Activated naive CD8-positive, alpha-beta T cell treated with anti-CD3 and anti-CD28 coated beads, Interleukin-2, amount 50 U/mL, for 24 hours (primary cell): Measurements from ENCODE around the gene HEPACAM2.
A peak's percentile ranks its signal among the peaks of the same experiment; 100 is the strongest.

Experiments used
- ATAC-seq: fragments of 150-1000 bp; cut with Tn5 transposase; one replicate; pipeline ENCODE4 v1.10.0; 2021
- DNase-seq: peaks from one replicate; pipeline ENCODE4 v3.0.0; 2021
- H3K27ac Mint-ChIP-seq: one replicate; pipeline ENCODE4 v1.8.0; 2021; ENCODE audit warnings: mild to moderate bottlenecking, mixed read lengths
- H3K27me3 Mint-ChIP-seq: one replicate; pipeline ENCODE4 v1.8.0; 2021; ENCODE audit warnings: mixed read lengths
- H3K36me3 Mint-ChIP-seq: one replicate; pipeline ENCODE4 v1.8.0; 2021; ENCODE audit warnings: low read depth, mixed read lengths
- H3K4me1 Mint-ChIP-seq: one replicate; pipeline ENCODE4 v1.8.0; 2021; ENCODE audit warnings: mixed read lengths
- H3K4me3 Mint-ChIP-seq: one replicate; pipeline ENCODE4 v1.8.0; 2021; ENCODE audit warnings: mild to moderate bottlenecking, moderate library complexity, mixed read lengths
- H3K9me3 Mint-ChIP-seq: one replicate; pipeline ENCODE4 v1.8.0; 2021; ENCODE audit warnings: mixed read lengths

The HEPACAM2 gene

GRCh38 chr7:93178213-93178612, 48.1 kb downstream of the HEPACAM2 start:
- ATAC-seq (no peak), DNase-seq (no peak)
- Mint-ChIP-seq H3K9me3 (peaks cover 4% of the 10 kb centered on the region), H3K4me3 (no peak overlapping the region), H3K36me3 (no peaks in the 10 kb centered on the region), H3K4me1 (no peaks in the 10 kb centered on the region), H3K27ac (no peak overlapping the region), H3K27me3 (peaks cover 18% of the 10 kb centered on the region)

GRCh38 chr7:93176992-93177580, 49.2 kb downstream of the HEPACAM2 start:
- Mint-ChIP-seq H3K4me1 (no peaks in the 10 kb centered on the region), H3K4me3 (no peak overlapping the region), H3K36me3 (no peaks in the 10 kb centered on the region), H3K27me3 (peaks cover 13% of the 10 kb centered on the region), H3K27ac (no peak overlapping the region), H3K9me3 (peaks cover 7% of the 10 kb centered on the region)
- ATAC-seq = no peak
- DNase-seq = no peak

- Mint-ChIP-seq H3K4me3 (no peak overlapping the region), H3K9me3 (peaks cover 19% of the 10 kb centered on the region), H3K36me3 (peaks cover 3% of the 10 kb centered on the region), H3K27me3 (peaks cover 14% of the 10 kb centered on the region), H3K27ac (no peak overlapping the region), H3K4me1 (no peaks in the 10 kb centered on the region)
- DNase-seq = no peak
- no peak for ATAC-seq
Measured at GRCh38 chr7:93175219-93175618, 51.0 kb downstream of the HEPACAM2 start.

- Mint-ChIP-seq H3K4me3 (no peak overlapping the region), H3K36me3 (peaks cover 3% of the 10 kb centered on the region), H3K27ac (no peak overlapping the region), H3K4me1 (no peaks in the 10 kb centered on the region), H3K9me3 (peaks cover 24% of the 10 kb centered on the region), H3K27me3 (peaks cover 13% of the 10 kb centered on the region)
- no peak for DNase-seq
- ATAC-seq = no peak
Measured at GRCh38 chr7:93172683-93173082, 53.6 kb downstream of the HEPACAM2 start.

GRCh38 chr7:93171606-93172226, 54.6 kb downstream of the HEPACAM2 start:
- Mint-ChIP-seq H3K9me3 (peaks cover 24% of the 10 kb centered on the region), H3K27me3 (peaks cover 6% of the 10 kb centered on the region), H3K27ac (no peak overlapping the region), H3K36me3 (peaks cover 3% of the 10 kb centered on the region), H3K4me1 (no peaks in the 10 kb centered on the region), H3K4me3 (no peak overlapping the region)
- no peak for ATAC-seq
- no peak for DNase-seq

GRCh38 chr7:93165447-93165846, 60.8 kb downstream of the HEPACAM2 start:
- peaks cover 18% of the 10 kb centered on the region for H3K9me3 Mint-ChIP-seq
- no peaks in the 10 kb centered on the region for H3K36me3 Mint-ChIP-seq
- H3K4me3 Mint-ChIP-seq = no peak overlapping the region
- peaks cover 5% of the 10 kb centered on the region for H3K4me1 Mint-ChIP-seq
- ATAC-seq (no peak), DNase-seq (no peak)
- H3K27me3 Mint-ChIP-seq = no peaks in the 10 kb centered on the region
- no peak overlapping the region for H3K27ac Mint-ChIP-seq

GRCh38 chr7:93164766-93165165, 61.5 kb downstream of the HEPACAM2 start:
- DNase-seq (no peak), ATAC-seq (no peak)
- Mint-ChIP-seq H3K4me1 (peaks cover 5% of the 10 kb centered on the region), H3K9me3 (peaks cover 18% of the 10 kb centered on the region), H3K27me3 (no peaks in the 10 kb centered on the region), H3K4me3 (no peak overlapping the region), H3K36me3 (no peaks in the 10 kb centered on the region), H3K27ac (no peak overlapping the region)

- Mint-ChIP-seq H3K9me3 (peaks cover 13% of the 10 kb centered on the region), H3K27ac (no peak overlapping the region), H3K4me3 (no peak overlapping the region), H3K27me3 (no peaks in the 10 kb centered on the region), H3K4me1 (peaks cover 5% of the 10 kb centered on the region), H3K36me3 (no peaks in the 10 kb centered on the region)
- ATAC-seq (no peak), DNase-seq (no peak)
Measured at GRCh38 chr7:93161181-93161762, 65.0 kb downstream of the HEPACAM2 start.

GRCh38 chr7:93160410-93160809, 65.9 kb downstream of the HEPACAM2 start:
- H3K4me1 Mint-ChIP-seq = peaks cover under 1% of the 10 kb centered on the region
- H3K4me3 Mint-ChIP-seq = no peak overlapping the region
- H3K9me3 Mint-ChIP-seq = peaks cover 13% of the 10 kb centered on the region
- no peak overlapping the region for H3K27ac Mint-ChIP-seq
- DNase-seq (no peak), ATAC-seq (no peak)
- no peaks in the 10 kb centered on the region for H3K27me3 Mint-ChIP-seq
- no peaks in the 10 kb centered on the region for H3K36me3 Mint-ChIP-seq

GRCh38 chr7:93159490-93159889, 66.8 kb downstream of the HEPACAM2 start:
- Mint-ChIP-seq H3K4me3 (no peak overlapping the region), H3K36me3 (no peaks in the 10 kb centered on the region), H3K9me3 (peaks cover 13% of the 10 kb centered on the region), H3K27me3 (no peaks in the 10 kb centered on the region), H3K4me1 (no peaks in the 10 kb centered on the region), H3K27ac (no peak overlapping the region)
- no peak for DNase-seq
- ATAC-seq = no peak

- Mint-ChIP-seq H3K4me1 (no peaks in the 10 kb centered on the region), H3K36me3 (no peaks in the 10 kb centered on the region), H3K9me3 (peaks cover 4% of the 10 kb centered on the region), H3K27ac (no peak overlapping the region), H3K4me3 (no peak overlapping the region), H3K27me3 (no peaks in the 10 kb centered on the region)
- no peak for ATAC-seq
- DNase-seq = no peak
Measured at GRCh38 chr7:93156884-93157283, 69.4 kb downstream of the HEPACAM2 start.

GRCh38 chr7:93150200-93150835, 76.0 kb downstream of the HEPACAM2 start:
- ATAC-seq = no peak
- Mint-ChIP-seq H3K4me1 (peaks cover 39% of the 10 kb centered on the region), H3K27ac (no peak overlapping the region), H3K9me3 (peaks cover 7% of the 10 kb centered on the region), H3K4me3 (no peak overlapping the region), H3K27me3 (no peaks in the 10 kb centered on the region), H3K36me3 (peaks cover 4% of the 10 kb centered on the region)
- DNase-seq = no peak

GRCh38 chr7:93148727-93149126, 77.5 kb downstream of the HEPACAM2 start:
- peaks cover 41% of the 10 kb centered on the region for H3K4me1 Mint-ChIP-seq
- H3K9me3 Mint-ChIP-seq = peaks cover 7% of the 10 kb centered on the region
- peak overlapping the region; percentile 85 for H3K4me3 Mint-ChIP-seq
- peaks cover 7% of the 10 kb centered on the region for H3K36me3 Mint-ChIP-seq
- no peak for DNase-seq
- no peaks in the 10 kb centered on the region for H3K27me3 Mint-ChIP-seq
- H3K27ac Mint-ChIP-seq = peak overlapping the region; percentile 86
- ATAC-seq = no peak

GRCh38 chr7:93148144-93148543, 78.1 kb downstream of the HEPACAM2 start, which contains the start of gene SAMD9L:
Gene SAMD9L, minus strand, starts transcription at chr7:93148385. Its CDS starts 12,414 bp downstream, at chr7:93135971.
- no peak for DNase-seq
- Mint-ChIP-seq H3K4me1 (peaks cover 41% of the 10 kb centered on the region), H3K36me3 (peaks cover 11% of the 10 kb centered on the region), H3K9me3 (peaks cover 7% of the 10 kb centered on the region), H3K4me3 (peak within 1 kb of the TSS; percentile 85), H3K27me3 (no peaks in the 10 kb centered on the region), H3K27ac (peak within 1 kb of the TSS; percentile 87)
- peak; percentile 48 for ATAC-seq

GRCh38 chr7:93147363-93147762, 78.9 kb downstream of the HEPACAM2 start:
- Mint-ChIP-seq H3K4me3 (peak overlapping the region; percentile 85), H3K36me3 (peaks cover 11% of the 10 kb centered on the region), H3K27me3 (no peaks in the 10 kb centered on the region), H3K4me1 (peaks cover 41% of the 10 kb centered on the region), H3K27ac (peak overlapping the region; percentile 87), H3K9me3 (peaks cover 7% of the 10 kb centered on the region)
- DNase-seq (peak; percentile 20), ATAC-seq (peak; percentile 88)
